Activated CD8-positive, alpha-beta memory T cell treated with anti-CD3 and anti-CD28 coated beads, Interleukin-2, amount 50 U/mL, for 4 hours (primary cell): ENCODE data around the gene ZNF451.
"Not testable (repeated sequence)": the region's sequence is repeated elsewhere in the genome, so short reads cannot be mapped to it uniquely, and the experiment has no call there.

Source experiments
- DNase-seq: peaks from one replicate; pipeline ENCODE4 v3.0.0-alpha.2; 2020

Gene ZNF451, protein sequence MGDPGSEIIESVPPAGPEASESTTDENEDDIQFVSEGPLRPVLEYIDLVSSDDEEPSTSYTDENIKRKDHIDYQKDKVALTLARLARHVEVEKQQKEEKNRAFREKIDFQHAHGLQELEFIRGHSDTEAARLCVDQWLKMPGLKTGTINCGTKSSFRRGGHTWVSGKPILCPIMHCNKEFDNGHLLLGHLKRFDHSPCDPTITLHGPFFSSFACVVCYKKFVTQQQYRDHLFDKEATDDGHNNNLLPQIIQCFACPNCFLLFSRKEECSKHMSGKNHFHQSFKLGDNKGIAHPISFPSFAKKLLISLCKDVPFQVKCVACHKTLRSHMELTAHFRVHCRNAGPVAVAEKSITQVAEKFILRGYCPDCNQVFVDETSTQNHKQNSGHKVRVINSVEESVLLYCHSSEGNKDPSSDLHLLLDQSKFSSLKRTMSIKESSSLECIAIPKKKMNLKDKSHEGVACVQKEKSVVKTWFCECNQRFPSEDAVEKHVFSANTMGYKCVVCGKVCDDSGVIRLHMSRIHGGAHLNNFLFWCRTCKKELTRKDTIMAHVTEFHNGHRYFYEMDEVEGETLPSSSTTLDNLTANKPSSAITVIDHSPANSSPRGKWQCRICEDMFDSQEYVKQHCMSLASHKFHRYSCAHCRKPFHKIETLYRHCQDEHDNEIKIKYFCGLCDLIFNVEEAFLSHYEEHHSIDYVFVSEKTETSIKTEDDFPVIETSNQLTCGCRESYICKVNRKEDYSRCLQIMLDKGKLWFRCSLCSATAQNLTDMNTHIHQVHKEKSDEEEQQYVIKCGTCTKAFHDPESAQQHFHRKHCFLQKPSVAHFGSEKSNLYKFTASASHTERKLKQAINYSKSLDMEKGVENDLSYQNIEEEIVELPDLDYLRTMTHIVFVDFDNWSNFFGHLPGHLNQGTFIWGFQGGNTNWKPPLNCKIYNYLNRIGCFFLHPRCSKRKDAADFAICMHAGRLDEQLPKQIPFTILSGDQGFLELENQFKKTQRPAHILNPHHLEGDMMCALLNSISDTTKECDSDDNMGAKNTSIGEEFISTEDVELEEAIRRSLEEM

DNA sequence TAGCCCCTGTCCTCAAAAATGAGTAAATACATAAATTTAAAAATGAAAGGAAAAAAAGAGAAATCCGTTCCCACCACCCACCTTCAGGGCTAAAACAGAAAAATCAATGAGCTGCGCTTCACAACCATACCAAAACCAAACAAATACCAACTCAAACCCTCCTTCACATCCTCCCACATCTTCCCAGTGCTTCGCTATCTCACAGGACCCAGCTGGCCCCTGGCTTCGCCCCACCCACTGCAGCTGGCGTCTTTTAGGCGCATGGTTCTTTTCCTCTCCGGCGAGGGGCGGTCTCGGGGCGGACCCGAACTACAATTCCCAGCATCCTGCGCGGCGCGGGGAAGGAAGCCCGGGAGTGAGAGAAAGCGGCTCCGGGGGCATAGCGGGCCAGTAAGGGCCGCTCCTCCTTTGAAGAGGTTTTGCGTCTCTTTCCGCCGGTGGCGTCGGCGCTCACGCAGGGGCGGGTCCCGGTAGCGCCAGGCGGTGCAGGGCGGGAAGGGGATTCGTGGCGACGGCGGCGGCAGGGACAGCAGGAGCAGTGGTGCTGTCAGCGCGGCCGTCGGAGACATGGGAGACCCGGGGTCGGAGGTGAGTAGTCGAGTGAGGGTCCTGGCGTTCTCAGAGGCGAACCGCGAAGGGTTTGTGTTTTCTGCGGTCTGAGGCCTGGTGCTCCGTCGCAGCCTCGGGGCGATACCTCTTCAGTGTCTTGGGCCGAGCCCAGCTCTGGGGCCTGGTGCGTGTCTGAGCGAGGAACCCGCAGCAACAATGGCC, at the start of gene ZNF451:
Gene ZNF451 (plus strand): TSS at position 502 of the 771 bp plus-strand sequence. CDS start 66 bp downstream, at position 568.
- DNase-seq: peak; percentile 97

DNA sequence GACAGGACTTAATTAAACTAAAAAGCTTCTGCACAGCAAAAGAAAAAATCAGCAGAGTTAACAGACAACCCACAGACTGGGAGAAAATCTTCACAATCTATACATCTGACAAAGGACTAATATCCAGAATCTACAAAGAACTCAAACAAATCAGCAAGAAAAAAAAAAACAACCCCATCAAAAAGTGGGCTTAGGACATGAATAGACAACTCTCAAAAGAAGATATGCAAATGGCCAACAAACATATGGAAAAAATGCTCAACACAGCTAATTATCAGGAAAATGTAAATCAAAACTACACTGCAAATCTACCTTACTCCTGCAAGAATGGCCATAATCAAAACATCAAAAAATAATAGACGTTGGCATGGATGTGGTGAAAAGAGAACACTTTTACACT, 45.9 kb upstream of the ZNF451 start:
- not testable (repeated sequence) for DNase-seq

DNA sequence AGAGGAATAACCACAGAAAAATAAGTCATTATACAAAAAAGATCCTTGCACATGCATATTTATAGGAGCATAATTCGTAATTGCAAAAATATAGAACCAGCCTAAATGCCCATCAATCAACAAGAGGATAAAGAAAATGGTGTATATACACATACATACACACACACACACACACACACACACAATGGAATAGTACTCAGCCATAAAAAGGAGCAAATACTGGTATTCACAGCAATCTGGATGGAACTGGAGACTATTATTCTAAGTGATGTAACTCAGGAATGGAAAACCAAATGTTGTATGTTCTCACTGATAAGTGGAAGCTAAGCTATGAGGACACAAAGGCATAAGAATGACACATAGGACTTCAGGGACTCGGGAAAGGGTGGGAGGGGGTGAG, 45.4 kb upstream of the ZNF451 start:
- DNase-seq: no peak

DNA sequence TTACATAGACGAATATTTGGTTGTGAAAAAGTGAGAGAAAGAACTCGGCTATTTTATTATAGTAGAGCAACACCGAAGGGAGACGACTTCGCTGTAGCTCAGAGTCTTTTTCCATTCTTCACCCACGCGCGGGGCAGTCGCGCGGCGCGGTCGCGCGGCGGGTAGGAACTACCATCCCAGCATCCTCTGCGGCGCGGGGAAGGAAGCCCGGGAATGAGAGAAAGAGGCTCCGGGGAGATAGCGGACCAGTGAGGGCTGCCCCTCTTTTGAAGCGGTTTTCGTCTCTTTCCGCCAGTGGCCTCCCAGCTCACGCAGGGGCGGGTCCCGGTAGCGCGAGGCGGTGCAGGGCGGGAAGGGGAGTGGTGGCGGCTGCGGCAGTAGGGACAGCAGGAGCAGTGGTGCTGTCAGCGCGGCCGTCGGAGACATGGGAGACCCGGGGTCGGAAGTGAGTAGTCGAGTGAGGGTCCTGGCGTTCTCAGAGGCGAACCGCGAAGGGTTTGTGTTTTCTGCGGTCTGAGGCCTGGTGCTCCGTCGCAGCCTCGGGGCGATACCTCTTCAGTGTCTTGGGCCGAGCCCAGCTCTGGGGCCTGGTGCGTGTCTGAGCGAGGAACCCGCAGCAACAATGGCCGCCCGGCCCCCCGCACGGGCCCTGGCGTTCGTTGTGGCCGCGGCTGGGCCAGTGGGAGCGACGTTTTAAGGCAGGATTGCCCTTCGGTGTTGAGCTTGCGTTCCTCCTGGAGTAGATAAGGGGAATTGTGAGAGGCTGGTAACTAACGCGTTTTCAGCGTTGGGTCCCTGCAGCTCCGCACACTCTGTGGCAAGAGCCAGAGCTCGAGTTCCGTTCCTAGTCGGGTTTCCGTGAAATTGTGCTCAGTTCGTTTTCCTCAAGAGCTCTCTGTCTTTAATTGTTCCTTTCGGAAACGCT, 43.4 kb upstream of the ZNF451 start, which contains the start of gene KIAA1586:
Gene KIAA1586 (plus strand): TSS at position 362 of the 925 bp plus-strand sequence. CDS start 63 bp downstream, at position 425.
- DNase-seq: peak; percentile 77

DNA sequence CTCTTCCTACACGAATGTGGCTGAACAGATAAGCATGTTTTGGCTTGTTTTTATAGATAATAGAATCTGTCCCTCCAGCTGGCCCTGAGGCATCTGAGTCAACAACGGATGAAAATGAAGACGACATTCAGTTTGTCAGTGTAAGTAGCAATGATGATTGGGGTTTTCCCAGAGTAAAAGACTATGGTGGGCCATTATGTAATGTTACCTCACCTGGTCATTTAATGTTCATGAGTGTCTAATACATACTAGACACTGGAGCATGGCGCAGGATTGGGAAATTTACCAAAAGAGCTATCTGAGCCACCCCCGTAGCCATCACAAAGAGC, 42.8 kb upstream of the ZNF451 start:
- not testable (repeated sequence) for DNase-seq

DNA sequence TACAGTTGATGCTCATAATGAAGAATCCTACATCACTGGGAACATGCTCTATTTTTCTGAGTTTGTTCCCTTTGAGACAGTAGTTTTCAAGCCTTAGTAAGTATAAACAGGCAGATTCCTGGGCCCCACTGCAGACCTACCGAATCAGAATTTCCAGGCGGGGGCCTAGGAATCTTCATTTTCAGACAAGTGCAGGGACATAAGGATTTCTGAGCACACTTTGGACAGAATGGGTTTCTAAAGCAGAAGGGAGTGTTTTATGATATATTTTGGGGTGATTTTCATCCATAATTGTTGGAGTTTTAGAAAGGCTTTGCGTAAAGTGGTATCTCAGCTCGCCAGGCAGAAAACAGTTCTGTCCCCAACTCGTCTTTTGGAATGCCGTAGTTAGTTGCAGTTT, 42.1 kb upstream of the ZNF451 start:
- DNase-seq: not testable (repeated sequence)

DNA sequence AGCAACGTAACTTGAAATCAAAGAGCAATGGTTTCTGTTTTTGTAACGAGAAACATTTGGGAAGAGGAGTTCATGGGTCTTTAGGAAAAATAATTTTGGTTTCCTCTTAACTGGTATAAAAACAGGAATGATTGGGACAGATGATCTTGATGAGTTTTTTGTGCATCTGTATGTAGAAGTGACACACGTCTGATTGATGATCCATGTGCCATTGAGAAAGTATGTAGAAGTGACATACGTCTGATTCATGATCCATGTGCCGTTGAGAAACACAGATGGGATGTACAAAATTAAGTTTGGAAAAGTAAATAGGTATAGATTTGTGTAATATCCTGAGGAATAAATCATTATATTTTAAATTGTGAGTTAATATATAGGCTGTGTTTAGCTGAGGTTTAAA, 41.4 kb upstream of the ZNF451 start:
- no peak for DNase-seq

DNA sequence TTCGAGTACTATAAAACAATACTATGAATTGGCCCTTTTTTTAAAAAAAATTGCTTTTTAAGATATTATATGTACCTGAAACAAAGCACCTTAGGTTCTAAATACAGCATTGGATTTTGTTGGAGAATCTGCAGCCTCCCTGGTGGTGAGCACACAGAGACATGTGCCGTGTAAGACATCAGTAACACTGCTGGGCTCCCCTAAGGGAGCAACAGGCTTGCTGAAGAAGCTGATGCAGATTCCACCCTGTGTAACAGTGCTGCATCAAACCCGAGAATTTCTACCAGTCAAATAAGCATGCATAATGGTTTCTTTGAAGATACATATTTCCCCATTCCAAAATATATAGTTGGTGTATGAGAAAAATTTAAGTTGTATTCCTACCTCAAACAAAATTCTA, 26.1 kb upstream of the ZNF451 start:
- DNase-seq: no peak

DNA sequence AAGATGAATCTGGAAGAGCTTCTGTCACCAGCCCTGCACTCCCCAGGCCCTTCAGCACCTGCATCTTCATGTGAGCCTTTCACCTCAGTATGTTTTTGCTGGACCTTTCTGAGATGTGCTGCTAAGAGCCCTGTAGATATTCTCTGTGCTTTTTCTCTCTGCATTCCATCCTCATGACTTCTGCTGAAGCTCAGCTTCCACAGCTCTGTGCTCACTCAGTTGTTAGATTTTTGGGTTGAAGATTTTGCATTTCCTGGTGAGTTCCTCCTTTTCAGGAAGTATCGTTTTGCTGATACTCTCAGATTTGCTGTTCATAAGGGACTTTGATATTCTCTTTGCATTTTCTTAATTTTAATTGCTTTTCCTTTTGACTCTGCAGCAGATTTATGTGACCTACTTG, 25.2 kb upstream of the ZNF451 start:
- no peak for DNase-seq

DNA sequence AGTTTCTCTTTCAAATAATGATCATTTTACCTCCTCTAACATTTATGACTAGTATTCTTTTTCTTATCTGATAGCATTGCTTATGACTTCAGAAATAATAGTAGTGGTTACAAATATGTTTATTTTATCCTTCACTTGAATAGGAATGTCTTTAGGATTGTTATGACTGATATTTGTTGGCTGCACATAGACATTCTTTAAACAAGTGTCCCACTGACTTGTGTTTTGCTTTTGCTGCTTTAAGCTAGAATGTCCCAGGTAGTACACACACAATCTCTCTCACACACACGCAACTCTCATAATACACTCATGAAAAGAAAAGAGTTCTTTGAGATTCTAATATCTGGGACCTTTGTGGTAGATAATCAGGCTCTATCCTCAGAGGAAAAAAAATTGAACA, 21.9 kb upstream of the ZNF451 start:
- no peak for DNase-seq

DNA sequence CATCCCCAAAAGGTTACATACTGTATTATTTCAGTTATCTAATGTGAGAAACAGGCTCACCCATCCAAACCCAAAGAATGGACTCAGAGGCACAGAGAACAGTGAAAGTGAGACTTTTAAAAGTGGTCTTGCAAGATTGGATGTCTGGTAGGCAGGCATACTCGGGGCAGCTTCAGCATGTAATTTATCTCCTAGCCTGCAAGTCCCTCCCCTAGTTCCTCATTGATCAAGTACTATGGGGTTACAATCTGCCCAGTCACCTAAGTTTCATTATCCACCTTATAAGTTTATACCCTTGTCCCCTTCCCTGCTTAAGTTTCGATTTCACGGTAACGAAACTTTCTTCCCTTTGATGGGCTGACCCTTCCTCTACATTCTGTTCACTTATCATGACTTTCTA, 20.8 kb upstream of the ZNF451 start:
- no peak for DNase-seq

DNA sequence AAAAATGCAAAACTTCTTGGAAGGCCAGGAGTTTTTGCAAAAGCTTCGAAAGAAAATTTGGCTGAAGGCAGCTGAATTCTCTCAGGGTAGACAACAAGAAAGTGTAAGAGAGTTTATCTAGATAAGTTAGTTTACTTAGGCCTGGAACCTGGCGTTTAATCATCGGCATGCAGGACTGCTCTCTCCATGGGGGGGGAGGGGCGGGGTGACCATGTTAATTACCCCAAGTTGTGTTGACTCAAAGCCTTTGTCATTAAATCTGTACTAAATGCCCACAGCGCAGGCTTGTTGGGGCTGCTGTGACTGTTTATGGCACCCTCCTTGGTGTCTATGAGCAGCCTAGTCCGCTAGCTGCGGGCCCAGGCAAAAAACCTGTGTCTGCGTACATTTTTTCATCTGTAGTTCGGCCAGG, 20.1 kb upstream of the ZNF451 start:
- DNase-seq: no peak

DNA sequence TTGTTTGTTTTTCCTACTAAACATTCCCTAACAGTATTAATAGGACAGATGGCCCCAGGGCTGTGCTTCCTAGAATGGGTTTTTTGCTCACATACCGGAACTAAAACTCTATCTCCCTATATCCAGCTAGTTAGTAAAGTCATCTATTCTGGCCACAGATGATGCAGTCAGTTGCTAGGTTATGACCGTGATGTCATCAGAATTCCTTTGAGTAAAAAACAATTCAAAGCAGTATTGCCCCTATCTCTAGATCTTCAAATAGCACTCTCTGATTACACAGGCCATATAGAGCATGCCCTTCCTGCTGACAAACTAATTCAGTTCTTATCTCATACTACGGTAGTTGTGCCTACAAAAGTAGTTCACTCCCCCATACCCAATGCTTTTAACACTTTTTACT, 17.9 kb upstream of the ZNF451 start:
- no peak for DNase-seq

DNA sequence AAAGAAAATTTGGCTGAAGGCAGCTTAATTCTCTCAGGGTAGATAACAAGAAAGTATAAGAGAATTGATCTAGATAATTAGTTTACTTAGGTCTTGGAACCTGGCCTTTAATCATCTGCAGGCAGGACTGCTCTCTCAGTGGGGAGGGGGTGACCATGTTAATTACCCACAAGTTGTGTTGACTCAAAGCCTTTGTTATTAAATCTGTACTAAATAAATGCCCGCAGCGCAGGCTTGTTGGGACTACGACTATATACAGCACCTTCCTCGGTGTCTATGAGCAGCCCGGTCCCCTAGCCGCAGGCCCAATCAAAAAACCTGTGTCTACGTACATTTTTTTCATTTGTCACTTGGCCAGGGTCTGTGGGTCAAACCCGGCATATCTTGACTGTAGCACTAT, 15.6 kb upstream of the ZNF451 start:
- DNase-seq: no peak

DNA sequence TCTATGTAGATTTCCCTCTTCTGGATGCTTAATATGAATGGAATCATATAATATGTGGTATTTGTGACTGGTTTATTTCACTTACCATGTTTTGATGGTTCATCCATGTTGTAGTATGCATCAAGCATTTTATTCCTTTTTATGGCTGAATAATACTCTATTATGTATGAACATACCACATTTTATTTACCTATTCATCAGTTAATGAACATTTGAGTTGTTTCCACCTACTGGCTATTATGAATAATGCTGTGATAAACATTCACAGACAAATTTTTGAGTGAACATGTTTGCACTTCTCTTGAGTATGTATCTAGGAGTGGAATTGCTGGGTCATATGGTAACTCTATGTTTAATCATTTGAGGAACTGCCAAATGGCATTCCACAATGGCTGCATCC, 14.9 kb upstream of the ZNF451 start:
- DNase-seq: no peak

DNA sequence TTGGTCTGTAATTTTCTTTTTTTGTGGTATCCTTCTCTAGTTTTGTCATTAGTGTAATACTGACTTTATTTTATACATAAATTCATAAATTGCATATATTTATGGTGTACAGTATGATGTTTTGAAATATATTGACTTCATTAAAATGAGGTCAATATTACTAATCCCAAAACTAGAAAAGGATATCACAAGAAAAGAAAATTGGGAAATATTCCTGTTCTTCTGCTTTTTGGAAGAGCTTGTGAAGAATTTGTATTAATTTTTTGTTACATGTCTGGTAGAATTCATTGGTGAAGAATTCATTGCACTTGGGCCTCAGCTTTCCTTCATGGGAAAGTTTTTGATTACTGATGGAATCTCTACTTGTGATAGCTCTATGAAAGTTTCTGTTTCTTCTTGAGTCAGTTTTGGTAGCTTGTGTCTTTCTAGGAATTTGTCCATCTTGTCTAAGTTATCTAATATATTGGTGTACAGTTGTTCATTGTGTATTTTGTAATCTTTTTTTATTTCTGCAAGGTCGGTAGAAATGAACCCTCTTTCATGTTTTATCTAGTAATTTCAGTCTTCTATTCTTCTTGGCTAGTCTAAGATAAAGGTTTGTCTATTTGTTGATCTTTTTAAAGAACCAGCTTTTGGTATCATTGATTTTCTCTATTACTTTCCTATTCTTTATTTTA, 11.3 kb upstream of the ZNF451 start:
- DNase-seq: no peak

DNA sequence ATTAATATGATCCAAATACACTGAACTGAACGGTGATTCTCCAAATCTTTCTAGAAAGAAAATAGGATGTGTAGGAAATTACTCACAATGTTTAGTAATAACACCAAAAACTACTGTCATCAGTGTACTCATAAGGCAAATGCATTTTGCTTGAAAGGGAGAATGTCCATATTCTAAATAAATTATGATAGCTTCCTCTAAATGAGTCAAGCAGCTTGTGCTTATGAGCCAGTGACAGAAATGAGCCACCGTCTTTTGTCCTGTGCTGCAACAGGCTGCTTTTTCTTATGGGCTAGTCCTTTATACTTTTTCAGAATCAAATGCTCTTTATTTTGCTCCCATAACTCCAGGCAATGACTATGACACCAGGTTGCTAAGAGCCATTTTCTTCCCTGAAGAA, 4.5 kb upstream of the ZNF451 start:
- DNase-seq: no peak

DNA sequence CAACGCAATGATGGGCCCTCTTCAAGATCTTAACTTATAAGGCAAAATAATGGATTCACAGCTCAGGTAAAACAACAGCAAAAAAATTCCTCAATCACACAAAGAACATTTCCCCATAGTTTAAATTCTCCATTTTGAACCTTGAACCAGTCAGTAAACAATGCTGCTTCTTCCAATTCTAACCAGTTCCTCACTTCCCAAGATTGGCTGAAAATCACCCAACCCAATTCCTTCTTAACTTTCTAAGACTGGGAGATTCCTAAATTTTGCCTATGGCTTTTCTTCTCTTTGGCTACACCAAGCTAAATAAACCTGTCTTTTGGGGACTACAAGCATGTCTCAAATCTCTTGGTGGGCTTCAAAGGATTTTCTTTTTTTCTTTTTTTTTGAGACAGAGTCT, 3.1 kb upstream of the ZNF451 start:
- DNase-seq: no peak

DNA sequence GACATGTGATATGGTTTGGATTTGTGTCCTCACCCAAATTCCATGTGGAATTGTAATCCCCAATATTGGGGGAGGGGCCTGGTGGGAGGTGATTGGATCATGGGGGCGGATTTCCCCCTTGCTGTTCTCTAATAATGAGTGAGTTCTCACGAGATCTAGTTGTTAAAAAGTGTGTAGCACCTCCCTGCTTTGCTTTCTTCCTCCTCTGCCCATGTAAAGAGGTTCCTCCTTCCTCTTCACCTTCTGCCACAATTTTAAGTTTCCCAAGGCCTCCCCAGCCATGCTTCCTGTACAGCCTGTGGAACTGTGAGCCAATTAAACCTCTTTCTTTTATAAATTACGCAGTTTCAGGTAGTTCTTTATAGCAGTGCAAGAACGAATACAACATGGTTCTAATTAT, 2.1 kb upstream of the ZNF451 start:
- DNase-seq: no peak

DNA sequence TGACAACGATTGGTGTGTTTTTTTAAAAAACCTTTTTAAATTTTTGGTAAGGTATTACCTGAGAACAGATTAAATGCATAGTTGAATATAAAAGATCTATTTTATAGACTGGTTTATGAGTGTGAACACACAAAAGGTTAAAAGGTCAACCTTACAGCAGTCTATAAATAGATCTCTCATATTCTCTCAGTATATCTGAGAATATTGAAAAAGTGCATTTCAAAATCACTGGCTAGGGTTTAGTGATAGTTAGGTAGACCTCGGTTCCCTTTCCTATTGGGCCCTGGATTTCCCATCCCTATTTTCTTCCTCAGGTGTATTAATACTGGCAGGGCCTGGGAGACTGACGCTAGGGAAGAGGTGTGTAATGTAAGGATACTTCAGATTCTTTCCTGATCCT, 723 bp upstream of the ZNF451 start:
- no peak for DNase-seq

DNA sequence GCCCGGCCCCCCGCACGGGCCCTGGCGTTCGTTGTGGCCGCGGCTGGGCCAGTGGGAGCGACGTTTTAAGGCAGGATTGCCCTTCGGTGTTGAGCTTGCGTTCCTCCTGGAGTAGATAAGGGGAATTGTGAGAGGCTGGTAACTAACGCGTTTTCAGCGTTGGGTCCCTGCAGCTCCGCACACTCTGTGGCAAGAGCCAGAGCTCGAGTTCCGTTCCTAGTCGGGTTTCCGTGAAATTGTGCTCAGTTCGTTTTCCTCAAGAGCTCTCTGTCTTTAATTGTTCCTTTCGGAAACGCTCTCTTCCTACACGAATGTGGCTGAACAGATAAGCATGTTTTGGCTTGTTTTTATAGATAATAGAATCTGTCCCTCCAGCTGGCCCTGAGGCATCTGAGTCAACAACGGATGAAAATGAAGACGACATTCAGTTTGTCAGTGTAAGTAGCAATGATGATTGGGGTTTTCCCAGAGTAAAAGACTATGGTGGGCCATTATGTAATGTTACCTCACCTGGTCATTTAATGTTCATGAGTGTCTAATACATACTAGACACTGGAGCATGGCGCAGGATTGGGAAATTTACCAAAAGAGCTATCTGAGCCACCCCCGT, 575 bp downstream of the ZNF451 start:
- DNase-seq: not testable (repeated sequence)
